Erythroblast (primary cell): ENCODE measurements around the gene YIPF1.

Source experiments
- GATA1 ChIP-seq: IDR thresholded peaks from 2 replicates; pipeline ENCODE4 v1.6.1; 2011; ENCODE audit warnings: low read depth, mild to moderate bottlenecking, control low read depth, low read length, moderate library complexity
- POLR2A ChIP-seq: IDR thresholded peaks from 2 replicates; pipeline ENCODE4 v1.6.1; 2011; ENCODE audit warnings: mild to moderate bottlenecking, low read length

- TF ChIP-seq POLR2A (no peak), GATA1 (no peak)
Observed at GRCh38 chr1:53878492-53879105, 11.0 kb downstream of the YIPF1 start.
